Measurements from ENCODE around the gene LIMS2.

DNA sequence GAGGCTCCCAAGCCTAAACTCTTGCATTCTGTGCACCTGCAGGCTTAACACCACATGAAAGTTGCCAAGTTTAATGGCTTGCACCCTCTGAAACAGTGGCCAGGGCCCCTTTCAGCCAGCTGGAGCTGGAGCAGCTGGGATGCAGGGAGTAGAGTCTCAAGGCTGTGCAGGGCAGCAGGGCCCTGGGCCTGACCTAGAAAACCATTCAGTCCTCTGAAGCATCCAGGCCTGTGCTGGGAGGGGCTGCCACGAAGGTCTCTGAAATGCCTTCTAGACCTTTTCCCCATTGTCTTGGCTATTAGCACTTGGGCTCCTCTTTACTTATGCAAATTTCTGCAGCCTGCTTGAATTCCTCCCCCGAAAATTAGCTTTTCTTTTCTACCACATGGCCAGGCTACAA, 15.4 kb upstream of the LIMS2 start:
- TF ChIP-seq, protein P1, sequence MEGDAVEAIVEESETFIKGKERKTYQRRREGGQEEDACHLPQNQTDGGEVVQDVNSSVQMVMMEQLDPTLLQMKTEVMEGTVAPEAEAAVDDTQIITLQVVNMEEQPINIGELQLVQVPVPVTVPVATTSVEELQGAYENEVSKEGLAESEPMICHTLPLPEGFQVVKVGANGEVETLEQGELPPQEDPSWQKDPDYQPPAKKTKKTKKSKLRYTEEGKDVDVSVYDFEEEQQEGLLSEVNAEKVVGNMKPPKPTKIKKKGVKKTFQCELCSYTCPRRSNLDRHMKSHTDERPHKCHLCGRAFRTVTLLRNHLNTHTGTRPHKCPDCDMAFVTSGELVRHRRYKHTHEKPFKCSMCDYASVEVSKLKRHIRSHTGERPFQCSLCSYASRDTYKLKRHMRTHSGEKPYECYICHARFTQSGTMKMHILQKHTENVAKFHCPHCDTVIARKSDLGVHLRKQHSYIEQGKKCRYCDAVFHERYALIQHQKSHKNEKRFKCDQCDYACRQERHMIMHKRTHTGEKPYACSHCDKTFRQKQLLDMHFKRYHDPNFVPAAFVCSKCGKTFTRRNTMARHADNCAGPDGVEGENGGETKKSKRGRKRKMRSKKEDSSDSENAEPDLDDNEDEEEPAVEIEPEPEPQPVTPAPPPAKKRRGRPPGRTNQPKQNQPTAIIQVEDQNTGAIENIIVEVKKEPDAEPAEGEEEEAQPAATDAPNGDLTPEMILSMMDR (IDR thresholded peaks at IDR 0.05): no peak
- TF ChIP-seq POLR2A (IDR thresholded peaks at IDR 0.05) (no peak), POLR2AphosphoS5 (IDR thresholded peaks at IDR 0.05) (no peak)

Measured in breast epithelium (tissue), 3 donors.